Measurements from ENCODE around the gene ACSM3. TPM values are rescaled to one million over a fixed set of nuclear protein-coding genes. Genes with fewer than 3 reads are reported as not detected.
A peak's percentile ranks its signal among the peaks of the same experiment; 100 is the strongest.

Gene ACSM3
- total and polyA plus RNA-seq, 9 of the 15 experiments (the other 6 are each of a cell fraction or from before 2014, with no cell fraction given): 112 to 420 (median 182) TPM

- TF ChIP-seq ZMIZ1 (IDR thresholded peaks at IDR 0.05; ENCODE audit: low read depth in 2 of 2, low read length in 2 of 2) (peak in 1 of 2 experiments; percentile 96; a peak in 2 of 4 replicates), ARNT (IDR thresholded peaks at IDR 0.05) (peak; percentile 13 to 53; a peak in 1 of 4 replicates), ATF1 (CRISPR knock-in tag; IDR thresholded peaks at IDR 0.05) (no peak), ATF1 (tag; IDR thresholded peaks at IDR 0.05) (0 out of 2 replicates have a peak, but pooled peaks have one; percentile 27), RHOXF2B (CRISPR knock-in tag; conservative IDR thresholded peaks at IDR 0.05) (peak; percentile 22; the same call in 1 of the 2 replicates), GMEB1 (CRISPR knock-in tag; IDR thresholded peaks at IDR 0.05) (no peak), GATAD2A (IDR thresholded peaks at IDR 0.05) (no peak), KAT8 (IDR thresholded peaks at IDR 0.05; ENCODE audit: low read depth) (no peak), RFX1 (IDR thresholded peaks at IDR 0.05) (no peak), ETS2 (tag; IDR thresholded peaks at IDR 0.05; ENCODE audit: borderline replicate concordance, poor library complexity, severe bottlenecking) (no peak), ZNF431 (CRISPR knock-in tag; IDR thresholded peaks at IDR 0.05) (no peak), PHB2 (IDR thresholded peaks at IDR 0.05; ENCODE audit: low read depth) (peak; percentile 88), CBX8 (IDR thresholded peaks at IDR 0.05; ENCODE audit: borderline replicate concordance, extremely low read depth, low read depth, low read length, poor library complexity, severe bottlenecking) (no peak), ZNF512 (tag; IDR thresholded peaks at IDR 0.05) (no peak), POLR2H (tag; IDR thresholded peaks at IDR 0.05; ENCODE audit: low read depth) (peak; percentile 52; the same call in 1 of the 2 replicates), ESRRB (CRISPR knock-in tag; IDR thresholded peaks at IDR 0.05; ENCODE audit: borderline replicate concordance) (no peak), ZNF583 (CRISPR knock-in tag; IDR thresholded peaks at IDR 0.05) (peak; percentile 72), ZBTB8A (IDR thresholded peaks at IDR 0.05; ENCODE audit: partially characterized antibody) (no peak), CBX1 (IDR thresholded peaks at IDR 0.05; ENCODE audit: low read depth) (peak; percentile 98), MXI1 (IDR thresholded peaks at IDR 0.05; ENCODE audit: low read depth, low read length) (no peak), POLR3G (IDR thresholded peaks at IDR 0.05; ENCODE audit: extremely low read depth, insufficient read length, insufficient replicate concordance) (no peak), PHB (CRISPR knock-in tag; IDR thresholded peaks at IDR 0.05) (no peak), DACH1 (IDR thresholded peaks at IDR 0.05; ENCODE audit: partially characterized antibody) (no peak), POLR2A (conservative IDR thresholded peaks at IDR 0.05) (no peak)
Observed at GRCh38 chr16:20747030-20747816, 16.6 kb upstream of the ACSM3 start (continued).

All from K562 (cell line).